ENCODE data around the gene TM9SF2.

- TF ChIP-seq, protein P1, sequence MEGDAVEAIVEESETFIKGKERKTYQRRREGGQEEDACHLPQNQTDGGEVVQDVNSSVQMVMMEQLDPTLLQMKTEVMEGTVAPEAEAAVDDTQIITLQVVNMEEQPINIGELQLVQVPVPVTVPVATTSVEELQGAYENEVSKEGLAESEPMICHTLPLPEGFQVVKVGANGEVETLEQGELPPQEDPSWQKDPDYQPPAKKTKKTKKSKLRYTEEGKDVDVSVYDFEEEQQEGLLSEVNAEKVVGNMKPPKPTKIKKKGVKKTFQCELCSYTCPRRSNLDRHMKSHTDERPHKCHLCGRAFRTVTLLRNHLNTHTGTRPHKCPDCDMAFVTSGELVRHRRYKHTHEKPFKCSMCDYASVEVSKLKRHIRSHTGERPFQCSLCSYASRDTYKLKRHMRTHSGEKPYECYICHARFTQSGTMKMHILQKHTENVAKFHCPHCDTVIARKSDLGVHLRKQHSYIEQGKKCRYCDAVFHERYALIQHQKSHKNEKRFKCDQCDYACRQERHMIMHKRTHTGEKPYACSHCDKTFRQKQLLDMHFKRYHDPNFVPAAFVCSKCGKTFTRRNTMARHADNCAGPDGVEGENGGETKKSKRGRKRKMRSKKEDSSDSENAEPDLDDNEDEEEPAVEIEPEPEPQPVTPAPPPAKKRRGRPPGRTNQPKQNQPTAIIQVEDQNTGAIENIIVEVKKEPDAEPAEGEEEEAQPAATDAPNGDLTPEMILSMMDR (IDR thresholded peaks at IDR 0.05) = no peak
- no peak for TF ChIP-seq POLR2A (IDR thresholded peaks at IDR 0.05)
Observed at GRCh38 chr13:99587021-99587420, 85.7 kb downstream of the TM9SF2 start.

All from transverse colon (tissue), 3 donors.